ENCODE results near the gene PRKCD.
"Not testable (repeated sequence)": the region's sequence is repeated elsewhere in the genome, so short reads cannot be mapped to it uniquely, and the experiment has no call there.

Gene PRKCD

GRCh38 chr3:53147151-53147902 lies 13.7 kb upstream of the PRKCD start:
- ChIA-PET CTCF (interaction anchor here (0.6 kb wide), 2 partner anchors 119 to 202 kb away, joined by 3 to 4 read pairs; no protein-coding TSS in a partner anchor), POLR2A (no interaction called here)
- TF ChIP-seq TARDBP (IDR thresholded peaks at IDR 0.05) = no peak
- TF ChIP-seq BHLHE40 (IDR thresholded peaks at IDR 0.05; ENCODE audit: borderline replicate concordance) = no peak
- no peak for TF ChIP-seq FOXK2 (IDR thresholded peaks at IDR 0.05)
- no peak for TF ChIP-seq LEF1 (IDR thresholded peaks at IDR 0.05; ENCODE audit: borderline replicate concordance)
- TF ChIP-seq SUZ12 (IDR thresholded peaks at IDR 0.05) = no peak
- no peak for TF ChIP-seq CTBP1 (IDR thresholded peaks at IDR 0.05; ENCODE audit: borderline replicate concordance)
- TF ChIP-seq SP1 (IDR thresholded peaks at IDR 0.05) = no peak
- no peak for TF ChIP-seq PKNOX1 (IDR thresholded peaks at IDR 0.05)
- TF ChIP-seq FOXM1 (IDR thresholded peaks at IDR 0.05; ENCODE audit: borderline replicate concordance) = no peak
- no peak for TF ChIP-seq ELF4 (IDR thresholded peaks at IDR 0.05)
- no peak for DNase-seq (ENCODE audit: extremely low spot score)

GRCh38 chr3:53147903-53148400 lies 13.1 kb upstream of the PRKCD start:
- TF ChIP-seq BHLHE40 (IDR thresholded peaks at IDR 0.05; ENCODE audit: borderline replicate concordance) (no peak), SUZ12 (IDR thresholded peaks at IDR 0.05) (no peak), ELF4 (IDR thresholded peaks at IDR 0.05) (no peak), L3MBTL2 (conservative IDR thresholded peaks at IDR 0.05) (no peak), FOXM1 (IDR thresholded peaks at IDR 0.05; ENCODE audit: borderline replicate concordance) (no peak), ARNT (IDR thresholded peaks at IDR 0.05) (no peak), SP1 (IDR thresholded peaks at IDR 0.05) (no peak), FOXA1 (IDR thresholded peaks at IDR 0.05) (no peak), PKNOX1 (IDR thresholded peaks at IDR 0.05) (no peak), CTBP1 (IDR thresholded peaks at IDR 0.05; ENCODE audit: borderline replicate concordance) (no peak), HDGF (IDR thresholded peaks at IDR 0.05; ENCODE audit: borderline replicate concordance) (no peak), TARDBP (IDR thresholded peaks at IDR 0.05) (no peak), NFRKB (IDR thresholded peaks at IDR 0.05) (no peak), LEF1 (IDR thresholded peaks at IDR 0.05; ENCODE audit: borderline replicate concordance) (no peak), ZNF384 (IDR thresholded peaks at IDR 0.05) (no peak), FOXK2 (IDR thresholded peaks at IDR 0.05) (no peak)
- no peak for DNase-seq (ENCODE audit: extremely low spot score)
- ChIA-PET POLR2A (no interaction called here), CTCF (interaction anchor here (0.6 kb wide), 2 partner anchors 118 to 201 kb away, joined by 3 to 4 read pairs; no protein-coding TSS in a partner anchor)

- no peak for DNase-seq (ENCODE audit: extremely low spot score)
- POLR2A ChIA-PET = no interaction called here
- TF ChIP-seq HDGF (IDR thresholded peaks at IDR 0.05; ENCODE audit: borderline replicate concordance) (no peak), FOXM1 (IDR thresholded peaks at IDR 0.05; ENCODE audit: borderline replicate concordance) (no peak), SP1 (IDR thresholded peaks at IDR 0.05) (no peak), BHLHE40 (IDR thresholded peaks at IDR 0.05; ENCODE audit: borderline replicate concordance) (no peak), FOXK2 (IDR thresholded peaks at IDR 0.05) (no peak), PKNOX1 (IDR thresholded peaks at IDR 0.05) (no peak)
- CTCF ChIA-PET = interaction anchor here (0.6 kb wide), 1 partner anchor 42 kb away, joined by 4 read pairs; no protein-coding TSS in a partner anchor
These were observed 11.9 kb upstream of the PRKCD start for GRCh38 chr3:53149006-53149690.

- DNase-seq (ENCODE audit: extremely low spot score) = no peak
- ChIA-PET CTCF (interaction anchor here (0.6 kb wide), 1 partner anchor 42 kb away, joined by 4 read pairs; no protein-coding TSS in a partner anchor), POLR2A (no interaction called here)
- TF ChIP-seq SP1 (IDR thresholded peaks at IDR 0.05) (no peak), FOXA1 (IDR thresholded peaks at IDR 0.05) (no peak), NFRKB (IDR thresholded peaks at IDR 0.05) (no peak), LEF1 (IDR thresholded peaks at IDR 0.05; ENCODE audit: borderline replicate concordance) (no peak), SUZ12 (IDR thresholded peaks at IDR 0.05) (no peak), FOXK2 (IDR thresholded peaks at IDR 0.05) (no peak), ARNT (IDR thresholded peaks at IDR 0.05) (no peak)
These were observed 11.3 kb upstream of the PRKCD start for GRCh38 chr3:53149699-53150098.

GRCh38 chr3:53150247-53151085 lies 10.5 kb upstream of the PRKCD start:
- no peak for DNase-seq (ENCODE audit: extremely low spot score)
- CTCF ChIA-PET = no interaction called here
- POLR2A ChIA-PET = interaction anchor here (1.1 kb wide), 1 partner anchor 17 kb away, joined by 3 read pairs; no protein-coding TSS in a partner anchor
- TF ChIP-seq L3MBTL2 (conservative IDR thresholded peaks at IDR 0.05) (no peak), LEF1 (IDR thresholded peaks at IDR 0.05; ENCODE audit: borderline replicate concordance) (no peak), TARDBP (IDR thresholded peaks at IDR 0.05) (no peak), SUZ12 (IDR thresholded peaks at IDR 0.05) (no peak), CTBP1 (IDR thresholded peaks at IDR 0.05; ENCODE audit: borderline replicate concordance) (no peak), HDGF (IDR thresholded peaks at IDR 0.05; ENCODE audit: borderline replicate concordance) (no peak), FOXA1 (IDR thresholded peaks at IDR 0.05) (no peak), PKNOX1 (IDR thresholded peaks at IDR 0.05) (no peak), ZNF384 (IDR thresholded peaks at IDR 0.05) (no peak), FOXK2 (IDR thresholded peaks at IDR 0.05) (no peak), SP1 (IDR thresholded peaks at IDR 0.05) (no peak), ELF4 (IDR thresholded peaks at IDR 0.05) (no peak), FOXM1 (IDR thresholded peaks at IDR 0.05; ENCODE audit: borderline replicate concordance) (no peak), NFRKB (IDR thresholded peaks at IDR 0.05) (no peak)

- CTCF ChIA-PET; DNase-seq (ENCODE audit: extremely low spot score): not testable (repeated sequence)
- POLR2A ChIA-PET = interaction anchor here (1.1 kb wide), 1 partner anchor 17 kb away, joined by 3 read pairs; no protein-coding TSS in a partner anchor
These were observed 9.9 kb upstream of the PRKCD start for GRCh38 chr3:53151086-53151438.
